ENCODE measurements around the gene NOP53.
A peak's percentile ranks its signal among the peaks of the same experiment; 100 is the strongest.

The NOP53 gene

GRCh38 chr19:47745010-47745901 lies at the start of gene NOP53:
Gene NOP53, plus strand, starts transcription at chr19:47745546. Its CDS starts 14 bp downstream, at chr19:47745560.
- TF ChIP-seq, protein P1, sequence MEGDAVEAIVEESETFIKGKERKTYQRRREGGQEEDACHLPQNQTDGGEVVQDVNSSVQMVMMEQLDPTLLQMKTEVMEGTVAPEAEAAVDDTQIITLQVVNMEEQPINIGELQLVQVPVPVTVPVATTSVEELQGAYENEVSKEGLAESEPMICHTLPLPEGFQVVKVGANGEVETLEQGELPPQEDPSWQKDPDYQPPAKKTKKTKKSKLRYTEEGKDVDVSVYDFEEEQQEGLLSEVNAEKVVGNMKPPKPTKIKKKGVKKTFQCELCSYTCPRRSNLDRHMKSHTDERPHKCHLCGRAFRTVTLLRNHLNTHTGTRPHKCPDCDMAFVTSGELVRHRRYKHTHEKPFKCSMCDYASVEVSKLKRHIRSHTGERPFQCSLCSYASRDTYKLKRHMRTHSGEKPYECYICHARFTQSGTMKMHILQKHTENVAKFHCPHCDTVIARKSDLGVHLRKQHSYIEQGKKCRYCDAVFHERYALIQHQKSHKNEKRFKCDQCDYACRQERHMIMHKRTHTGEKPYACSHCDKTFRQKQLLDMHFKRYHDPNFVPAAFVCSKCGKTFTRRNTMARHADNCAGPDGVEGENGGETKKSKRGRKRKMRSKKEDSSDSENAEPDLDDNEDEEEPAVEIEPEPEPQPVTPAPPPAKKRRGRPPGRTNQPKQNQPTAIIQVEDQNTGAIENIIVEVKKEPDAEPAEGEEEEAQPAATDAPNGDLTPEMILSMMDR (IDR thresholded peaks at IDR 0.05; ENCODE audit: borderline replicate concordance, control extremely low read depth, extremely low read depth, insufficient read depth, missing control alignments): no peak
- peak; percentile 97 for DNase-seq (ENCODE audit: low spot score)
- in situ Hi-C loops (cut with MboI; ENCODE audit: low sequenced_read_pairs, unreplicated experiment): no loop called here

GRCh38 chr19:47696635-47697034 lies 48.7 kb upstream of the NOP53 start:
- TF ChIP-seq, protein P1 (IDR thresholded peaks at IDR 0.05; ENCODE audit: borderline replicate concordance, control extremely low read depth, extremely low read depth, insufficient read depth, missing control alignments): no peak
- DNase-seq (ENCODE audit: low spot score): no peak
- in situ Hi-C loops (cut with MboI; ENCODE audit: low sequenced_read_pairs, unreplicated experiment): no loop called here

- in situ Hi-C loops (cut with MboI; ENCODE audit: low sequenced_read_pairs, unreplicated experiment): no loop called here
- TF ChIP-seq, protein P1 (IDR thresholded peaks at IDR 0.05; ENCODE audit: borderline replicate concordance, control extremely low read depth, extremely low read depth, insufficient read depth, missing control alignments): peak; percentile 98
- DNase-seq (ENCODE audit: low spot score): peak; percentile 89
These were observed 47.3 kb upstream of the NOP53 start for GRCh38 chr19:47697863-47698609.

GRCh38 chr19:47698631-47699359 lies 46.6 kb upstream of the NOP53 start:
- DNase-seq (ENCODE audit: low spot score): no peak
- in situ Hi-C loops (cut with MboI; ENCODE audit: low sequenced_read_pairs, unreplicated experiment): no loop called here
- TF ChIP-seq, protein P1 (IDR thresholded peaks at IDR 0.05; ENCODE audit: borderline replicate concordance, control extremely low read depth, extremely low read depth, insufficient read depth, missing control alignments): no peak

- TF ChIP-seq, protein P1 (IDR thresholded peaks at IDR 0.05; ENCODE audit: borderline replicate concordance, control extremely low read depth, extremely low read depth, insufficient read depth, missing control alignments): peak; percentile 78
These were observed 45.9 kb upstream of the NOP53 start for GRCh38 chr19:47699360-47699917.

More at GRCh38 chr19:47699360-47699917, 45.9 kb upstream of the NOP53 start:
- DNase-seq (ENCODE audit: low spot score): peak; percentile 86
- in situ Hi-C loops (cut with MboI; ENCODE audit: low sequenced_read_pairs, unreplicated experiment): no loop called here

All from GM13976 (cell line).